Mononuclear cell (primary cell): ENCODE data around the gene VSIR. TPM values are rescaled to one million over a fixed set of nuclear protein-coding genes. Genes with fewer than 3 reads are reported as not detected.

Experiments used
- H3K27me3 ChIP-seq: 2 replicates; pipeline ENCODE4 v1.6.0; 2011; ENCODE audit warnings: low read length, control low read depth; ENCODE audit not compliant: insufficient read depth
- H3K4me1 ChIP-seq: 2 replicates; pipeline ENCODE4 v1.5.1; 2011; ENCODE audit warnings: mild to moderate bottlenecking, low read length, control low read depth; ENCODE audit not compliant: insufficient read depth
- H3K4me3 ChIP-seq: 2 replicates; pipeline ENCODE4 v1.5.1; 2011; ENCODE audit warnings: mild to moderate bottlenecking, low read length, moderate library complexity
- H3K9me3 ChIP-seq: 2 replicates; pipeline ENCODE4 v1.5.1; 2011; ENCODE audit warnings: low read depth, mild to moderate bottlenecking, control low read depth, low read length
- total RNA-seq: library from RNA; depleted of rRNA; stranded (reverse); fragments of >200 nt; gene quantifications from one replicate; pipeline ENCODE4 v1.2.3, GENCODE V29; 2012

VSIR gene
- total RNA-seq, 1 donor: 240 TPM

- Histone ChIP-seq H3K4me1 (peaks cover 37% of the 10 kb centered on the region), H3K27me3 (no peaks in the 10 kb centered on the region), H3K9me3 (no peaks in the 10 kb centered on the region), H3K4me3 (no peak overlapping the region)
Observed at GRCh38 chr10:71706216-71707121, 66.9 kb downstream of the VSIR start.

GRCh38 chr10:71705582-71705981, 67.7 kb downstream of the VSIR start:
- peaks cover 41% of the 10 kb centered on the region for H3K4me1 ChIP-seq
- H3K9me3 ChIP-seq: no peaks in the 10 kb centered on the region
- no peak overlapping the region for H3K4me3 ChIP-seq
- H3K27me3 ChIP-seq: no peaks in the 10 kb centered on the region

- no peaks in the 10 kb centered on the region for H3K9me3 ChIP-seq
- H3K27me3 ChIP-seq: no peaks in the 10 kb centered on the region
- H3K4me3 ChIP-seq: no peak overlapping the region
- peaks cover 49% of the 10 kb centered on the region for H3K4me1 ChIP-seq
Observed at GRCh38 chr10:71704816-71705215, 68.5 kb downstream of the VSIR start.

DNA sequence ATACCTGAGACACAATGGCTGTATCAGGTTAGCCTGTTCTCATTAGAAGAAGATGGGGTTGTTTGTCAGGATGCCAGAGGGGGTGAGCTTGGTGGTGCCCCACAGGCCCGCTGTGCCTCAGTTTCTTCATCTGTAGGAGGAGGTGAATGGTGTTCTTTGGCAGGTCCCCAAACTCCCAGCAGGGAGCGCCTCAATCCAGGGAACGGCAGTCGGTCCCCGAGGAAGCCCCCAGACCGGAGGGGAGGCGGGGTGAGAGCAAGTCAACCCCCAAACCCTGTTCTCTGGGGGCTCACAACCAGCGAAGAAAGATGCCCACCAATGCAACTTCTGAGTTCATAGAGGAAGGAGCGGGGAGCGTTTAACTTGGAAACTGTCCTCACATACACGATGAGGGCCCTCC, 69.7 kb downstream of the VSIR start:
- H3K27me3 ChIP-seq: no peaks in the 10 kb centered on the region
- H3K9me3 ChIP-seq: no peaks in the 10 kb centered on the region
- H3K4me1 ChIP-seq: peaks cover 52% of the 10 kb centered on the region
- no peak overlapping the region for H3K4me3 ChIP-seq

- H3K9me3 ChIP-seq: no peaks in the 10 kb centered on the region
- no peak overlapping the region for H3K4me3 ChIP-seq
- H3K4me1 ChIP-seq: peaks cover 60% of the 10 kb centered on the region
- no peaks in the 10 kb centered on the region for H3K27me3 ChIP-seq
Observed at GRCh38 chr10:71701496-71702132, 71.7 kb downstream of the VSIR start.

DNA sequence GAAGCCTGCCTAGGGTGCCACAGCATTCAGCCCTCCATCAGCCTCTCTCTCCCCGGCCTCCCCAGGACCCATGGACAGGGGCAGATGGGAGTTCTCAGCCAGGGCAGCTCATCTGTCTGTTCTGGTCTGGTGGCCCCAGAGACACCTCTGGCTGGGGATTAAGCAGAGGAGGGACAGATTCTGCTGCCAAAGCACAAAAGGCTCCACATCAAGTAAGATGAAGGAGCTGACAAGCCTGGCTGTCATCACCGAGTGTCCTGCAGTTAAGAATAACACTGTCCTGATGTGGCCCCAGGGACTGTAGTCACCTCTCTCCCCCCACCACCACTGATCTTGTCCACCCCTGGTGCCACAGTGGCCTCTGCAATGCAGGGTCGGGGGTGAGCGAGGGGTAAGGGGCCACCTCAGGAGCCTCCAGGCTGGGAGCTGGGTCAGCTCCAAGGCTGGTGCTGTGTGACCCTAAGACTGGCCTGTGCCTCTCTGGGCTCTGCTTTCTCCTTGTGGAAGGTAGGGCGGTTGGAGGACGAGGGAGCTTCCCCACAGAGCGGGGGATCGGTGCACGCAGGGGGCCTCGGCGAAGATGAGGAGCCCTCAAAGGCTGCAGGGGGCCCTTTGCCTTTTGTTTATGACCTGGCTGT, 72.5 kb downstream of the VSIR start:
- no peak overlapping the region for H3K4me3 ChIP-seq
- no peaks in the 10 kb centered on the region for H3K9me3 ChIP-seq
- peaks cover 68% of the 10 kb centered on the region for H3K4me1 ChIP-seq
- H3K27me3 ChIP-seq: no peaks in the 10 kb centered on the region

- no peaks in the 10 kb centered on the region for H3K27me3 ChIP-seq
- no peaks in the 10 kb centered on the region for H3K9me3 ChIP-seq
- peaks cover 89% of the 10 kb centered on the region for H3K4me1 ChIP-seq
- no peak overlapping the region for H3K4me3 ChIP-seq
Observed at GRCh38 chr10:71698737-71699136, 74.6 kb downstream of the VSIR start.

- Histone ChIP-seq H3K4me3 (no peak overlapping the region), H3K4me1 (peaks cover 95% of the 10 kb centered on the region), H3K9me3 (no peaks in the 10 kb centered on the region), H3K27me3 (no peaks in the 10 kb centered on the region)
Observed at GRCh38 chr10:71697938-71698709, 75.2 kb downstream of the VSIR start.

Other genes with a start within 250 kb of the VSIR start
- 0.31 TPM for gene C10orf105, start 53.7 kb downstream of the VSIR start, total RNA-seq
- gene PSAP, start 77.7 kb upstream of the VSIR start, total RNA-seq: 1,522 TPM
- gene CHST3, start 190.9 kb upstream of the VSIR start, total RNA-seq: under 0.01 TPM